Measurements from ENCODE around the gene PIK3AP1. TPM values are rescaled to one million over a fixed set of nuclear protein-coding genes. Genes with fewer than 3 reads are reported as not detected.

The PIK3AP1 gene
- total RNA-seq, 1 experiment from 2014 or later: 1.7 TPM

GRCh38 chr10:96683065-96683464 lies 37.2 kb downstream of the PIK3AP1 start:
- Histone ChIP-seq H2BK15ac (ENCODE audit: low read depth, low read length) (no peak overlapping the region), H2BK20ac (ENCODE audit: low read depth, low read length, poor library complexity, severe bottlenecking) (no peak overlapping the region), H3K27ac (ENCODE audit: insufficient read length, low read depth, low read length) (no peak overlapping the region), H3K56ac (ENCODE audit: insufficient read length, low read depth, low read length) (no peak overlapping the region), H3K4ac (ENCODE audit: low read depth, low read length) (no peak overlapping the region), H3K79me2 (ENCODE audit: insufficient read depth, low read length) (no peaks in the 10 kb centered on the region), H3K9me3 (ENCODE audit: control insufficient read depth, low read depth, low read length) (no peaks in the 10 kb centered on the region), H2AFZ (ENCODE audit: low read length) (no peak overlapping the region), H4K91ac (ENCODE audit: insufficient read length, low read depth, low read length) (no peak overlapping the region), H3K23ac (ENCODE audit: insufficient read length, low read depth, low read length) (no peak overlapping the region), H3K4me2 (ENCODE audit: insufficient read depth, insufficient read length, low read length) (no peak overlapping the region), H3K27me3 (ENCODE audit: insufficient read depth, low read length) (no peaks in the 10 kb centered on the region), H4K5ac (ENCODE audit: insufficient read length, low read depth, low read length) (no peak overlapping the region), H2BK5ac (ENCODE audit: insufficient read length, low read length) (no peak overlapping the region), H2BK120ac (ENCODE audit: low read depth, low read length, poor library complexity, severe bottlenecking) (no peak overlapping the region), H3T11ph (ENCODE audit: low read length) (no peak overlapping the region), H3K9ac (ENCODE audit: extremely low read depth, insufficient read length, low read length) (no peak overlapping the region), H3K23me2 (ENCODE audit: insufficient read length, low read depth, low read length, poor library complexity, severe bottlenecking) (no peaks in the 10 kb centered on the region), H3K79me1 (ENCODE audit: insufficient read depth, low read depth, low read length, poor library complexity, severe bottlenecking) (no peaks in the 10 kb centered on the region), H2AK5ac (ENCODE audit: insufficient read length, low read length) (no peak overlapping the region), H3K14ac (ENCODE audit: insufficient read depth, low read length) (no peak overlapping the region), H4K8ac (replicated peaks; ENCODE audit: insufficient read length, low read depth, low read length) (no peak overlapping the region), H4K20me1 (ENCODE audit: control insufficient read depth, insufficient read depth, insufficient read length) (no peaks in the 10 kb centered on the region), H3K18ac (ENCODE audit: insufficient read length, low read depth, low read length) (no peak overlapping the region), H3K4me1 (ENCODE audit: insufficient read depth, low read length) (no peaks in the 10 kb centered on the region), H2BK12ac (ENCODE audit: insufficient read length, low read depth, low read length) (no peak overlapping the region)
- H3K4me3 Mint-ChIP-seq: no peak overlapping the region
- peaks cover 0 to 3% of the 10 kb centered on the region in 2 experiments; a peak in 1 of 5 replicates for H3K9me3 Mint-ChIP-seq
- H3K4me1 Mint-ChIP-seq: peaks cover 0 to 2% of the 10 kb centered on the region in 2 experiments; a peak in 1 of 4 replicates
- DNase-seq: no peak
- no CpG with 5 or more reads among the region's 2 CpGs for WGBS (ENCODE audit: extremely low coverage, insufficient read length, low lambda C conversion rate)
- H3K36me3 Mint-ChIP-seq (ENCODE audit: insufficient read depth in 1 of 3, low read depth in 3 of 3): peaks cover 0 to 5% (median 0%) of the 10 kb centered on the region in 3 experiments; a peak in 1 of 7 replicates
- H3K27ac Mint-ChIP-seq: no peak overlapping the region
- no peaks in the 10 kb centered on the region for H3K27me3 Mint-ChIP-seq (ENCODE audit: low read depth)
- no peak for TF ChIP-seq CTCF (conservative IDR thresholded peaks at IDR 0.05)

Measured in H9 (cell line).